Stimulated activated CD4-positive, alpha-beta T cell treated with anti-CD3 and anti-CD28 coated beads, Interleukin-12 subunit alpha, Interleukin-12 subunit beta, amount 100 ng/mL, for 48 hours (primary cell): ENCODE data around the gene KAT6B.
"Not testable (repeated sequence)": the region's sequence is repeated elsewhere in the genome, so short reads cannot be mapped to it uniquely, and the experiment has no call there.

ENCODE experiments used
- DNase-seq, 3 donors: peaks; one replicate each; pipeline ENCODE4 v3.0.0-alpha.2; 2020; ENCODE audit warnings: low read depth in 2 of 3, low spot score in 1 of 3

The KAT6B gene

DNA sequence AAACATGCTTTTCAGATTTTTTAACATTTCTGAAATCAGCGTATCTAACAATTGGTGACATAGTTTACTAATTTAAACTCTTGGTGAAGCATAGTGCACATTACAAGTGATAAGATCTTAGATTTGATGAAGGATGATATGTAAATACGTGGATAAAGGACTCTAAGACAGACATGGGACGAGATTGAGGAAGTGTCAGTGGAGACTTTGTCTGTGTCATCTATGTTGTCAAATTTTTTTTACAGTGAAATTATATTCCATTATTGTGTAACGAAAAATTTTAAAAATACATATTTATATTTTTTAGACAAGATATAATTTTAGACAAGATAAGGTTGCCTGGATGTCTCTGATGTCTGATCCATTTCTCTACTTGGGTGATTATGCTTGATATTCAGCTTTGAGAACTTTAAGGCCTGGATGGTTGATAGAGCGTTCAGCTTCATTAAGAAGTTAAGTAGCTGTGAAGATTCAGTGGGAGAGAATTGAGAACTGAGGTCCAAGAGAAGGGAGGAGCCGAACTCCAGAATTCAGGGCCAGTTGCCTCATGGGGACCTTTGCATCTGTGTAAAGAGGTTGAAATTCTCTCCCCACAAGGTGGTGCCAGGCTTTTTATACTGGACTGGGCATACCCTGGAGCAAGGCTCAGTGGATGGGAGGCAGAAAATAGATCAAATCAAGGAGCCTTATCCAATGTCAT, 62.7 kb downstream of the KAT6B start:
- no peak for DNase-seq

DNA sequence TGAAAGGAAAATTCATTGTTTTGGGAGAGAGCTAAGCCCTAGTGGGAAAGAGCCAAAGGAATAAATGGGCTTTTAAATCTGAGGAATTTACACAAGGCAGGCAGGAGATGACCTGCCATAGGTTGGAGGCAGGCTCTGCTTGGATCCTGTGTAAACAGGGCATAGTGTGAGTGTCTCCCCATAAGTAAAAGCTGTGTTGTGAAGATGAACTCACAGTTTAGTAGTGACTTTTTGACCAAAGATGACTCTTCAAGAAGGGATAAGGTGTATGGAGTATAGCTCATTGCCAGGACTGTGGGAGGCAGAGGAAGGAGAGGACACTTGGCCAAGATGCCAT, 63.2 kb downstream of the KAT6B start:
- no peak for DNase-seq

DNA sequence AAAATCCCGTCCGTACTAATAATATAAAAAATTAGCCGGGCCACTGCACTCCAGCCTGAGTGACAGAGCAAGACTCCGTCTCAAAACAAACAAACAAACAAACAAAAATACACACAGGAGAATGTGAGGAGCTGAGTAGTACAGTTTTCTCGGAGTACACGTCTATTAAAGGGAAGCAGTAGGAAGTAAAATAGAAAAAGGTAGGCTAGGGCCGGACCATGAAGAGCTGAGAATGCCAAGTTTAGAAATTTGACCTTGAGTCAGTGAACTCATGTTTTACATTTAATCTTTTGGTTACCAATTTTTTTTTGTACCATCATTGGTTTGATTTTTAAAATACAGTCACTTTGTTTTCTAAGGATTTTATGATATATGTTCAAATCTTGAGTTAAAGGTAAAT, 64.1 kb downstream of the KAT6B start:
- no peak for DNase-seq

GRCh38 chr10:74891053-74891452, 64.7 kb downstream of the KAT6B start:
- no peak for DNase-seq

- DNase-seq: no peak
These were observed 66.4 kb downstream of the KAT6B start for GRCh38 chr10:74892839-74893238.

DNA sequence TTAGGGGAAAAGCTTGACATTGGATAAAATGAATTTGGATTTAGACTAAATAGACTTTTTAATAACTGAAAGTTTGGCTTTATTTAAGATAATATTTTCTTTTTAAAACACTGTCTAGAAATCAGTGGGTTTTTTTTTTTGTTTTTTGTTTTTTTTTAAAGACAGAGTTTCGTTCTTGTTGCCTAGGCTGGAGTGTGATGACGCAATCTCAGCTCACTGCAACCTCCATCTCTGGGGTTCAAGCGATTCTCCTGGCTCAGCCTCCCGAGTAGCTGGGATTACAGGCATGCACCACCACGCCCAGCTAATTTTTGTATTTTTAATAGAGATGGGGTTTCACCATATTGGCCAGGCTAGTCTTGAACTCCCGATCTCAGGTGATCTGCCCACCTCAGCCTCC, 66.9 kb downstream of the KAT6B start:
- not testable (repeated sequence) for DNase-seq

GRCh38 chr10:74896788-74897527, 70.6 kb downstream of the KAT6B start:
- no peak for DNase-seq

GRCh38 chr10:74898201-74898976, 72.0 kb downstream of the KAT6B start:
- no peak for DNase-seq

- no peak for DNase-seq
These were observed 73.9 kb downstream of the KAT6B start for GRCh38 chr10:74900297-74900696.

GRCh38 chr10:74901301-74901700, 74.9 kb downstream of the KAT6B start:
- DNase-seq: no peak

GRCh38 chr10:74901867-74902450, 75.6 kb downstream of the KAT6B start:
- no peak for DNase-seq

DNA sequence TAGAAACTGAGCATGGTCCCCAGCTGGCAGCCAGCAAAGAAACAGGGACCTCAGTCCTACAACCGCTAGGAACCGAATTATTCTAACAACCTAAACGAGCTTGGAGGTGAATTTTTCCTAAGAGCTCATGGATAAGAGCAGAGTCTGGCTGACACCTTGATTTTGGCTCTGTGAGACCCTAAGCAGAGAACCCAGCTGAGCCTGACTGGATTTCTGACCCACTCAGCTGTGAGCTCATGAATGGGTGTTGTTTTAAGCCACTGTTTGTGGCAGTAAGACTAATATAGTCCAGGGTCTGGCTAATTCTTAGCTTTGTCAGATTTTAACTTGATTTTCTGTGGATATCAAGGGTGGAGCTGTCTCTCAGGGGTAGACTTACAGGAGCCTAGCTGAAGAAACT, 77.1 kb downstream of the KAT6B start:
- no peak for DNase-seq

DNA sequence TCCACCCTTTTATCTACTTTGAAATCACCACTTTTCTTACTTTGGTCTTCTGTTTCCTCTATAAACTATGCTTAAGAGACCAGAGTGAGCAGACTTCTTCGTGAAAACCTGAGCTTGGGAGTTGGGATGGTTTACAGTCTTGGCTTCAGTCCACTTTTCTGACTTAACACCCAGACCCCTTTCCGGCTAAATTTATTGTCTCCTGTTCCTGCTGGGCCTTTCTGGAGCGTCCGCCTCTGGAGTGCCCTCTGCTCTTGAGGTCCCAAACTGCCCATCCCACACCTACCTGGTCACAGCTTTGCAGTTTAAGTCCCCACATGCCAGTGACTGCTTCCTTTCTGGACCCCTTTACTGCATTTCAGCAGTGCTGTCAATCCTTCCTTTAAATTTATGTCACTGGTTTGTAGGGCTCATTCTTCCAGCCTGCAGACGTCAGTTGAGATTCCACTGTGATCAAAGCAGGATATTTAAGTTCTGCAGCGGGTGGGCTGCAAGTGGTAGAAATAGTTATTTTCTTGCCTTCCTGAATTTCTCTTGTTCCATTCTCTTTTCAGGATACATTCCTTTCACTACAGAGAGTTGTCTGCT, 80.3 kb downstream of the KAT6B start:
- DNase-seq: no peak

GRCh38 chr10:74909670-74910069, 83.3 kb downstream of the KAT6B start:
- DNase-seq: no peak

GRCh38 chr10:74910241-74910975, 84.0 kb downstream of the KAT6B start:
- no peak for DNase-seq

GRCh38 chr10:74910976-74911350, 84.6 kb downstream of the KAT6B start:
- no peak for DNase-seq

- no peak for DNase-seq
These were observed 85.8 kb downstream of the KAT6B start for GRCh38 chr10:74912182-74912581.

GRCh38 chr10:74912682-74913081, 86.3 kb downstream of the KAT6B start:
- DNase-seq: no peak

GRCh38 chr10:74913377-74913979, 87.1 kb downstream of the KAT6B start:
- DNase-seq: no peak

DNA sequence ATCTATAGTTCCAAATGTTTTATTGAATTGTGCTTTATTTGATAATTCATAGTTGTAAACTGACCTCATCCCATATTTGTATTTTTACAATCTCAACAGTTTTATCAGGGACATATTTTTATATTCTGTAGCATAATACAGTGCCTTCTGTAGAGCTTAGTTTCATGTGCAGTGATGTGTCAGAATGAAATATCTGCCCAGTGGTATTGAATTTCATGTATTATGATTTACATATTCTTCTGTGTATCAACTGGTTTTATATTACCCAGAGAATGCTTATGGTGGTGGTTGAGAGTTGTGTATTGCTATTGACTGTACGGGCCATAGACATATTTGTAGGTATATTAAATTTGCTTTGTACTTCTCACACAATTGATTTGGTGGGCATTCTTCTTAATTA, 89.9 kb downstream of the KAT6B start:
- DNase-seq: no peak
